ENCODE results near the gene MBD5.
"Not testable (repeated sequence)": the region's sequence is repeated elsewhere in the genome, so short reads cannot be mapped to it uniquely, and the experiment has no call there.

The MBD5 gene

GRCh38 chr2:148021059-148021861 lies at the start of gene MBD5:
MBD5 (plus strand) TSS chr2:148021091.
- DNase-seq = no peak

- DNase-seq = no peak
Observed at GRCh38 chr2:147976102-147976501, 44.8 kb upstream of the MBD5 start.

GRCh38 chr2:147977679-147978078 lies 43.2 kb upstream of the MBD5 start:
- DNase-seq = no peak

- DNase-seq = no peak
Observed at GRCh38 chr2:147980940-147981528, 39.9 kb upstream of the MBD5 start.

GRCh38 chr2:147989102-147989501 lies 31.8 kb upstream of the MBD5 start:
- no peak for DNase-seq

GRCh38 chr2:147989809-147990403 lies 31.0 kb upstream of the MBD5 start:
- no peak for DNase-seq

- DNase-seq = not testable (repeated sequence)
Observed at GRCh38 chr2:147994965-147995364, 25.9 kb upstream of the MBD5 start.

GRCh38 chr2:147996828-147997227 lies 24.1 kb upstream of the MBD5 start:
- DNase-seq = no peak

GRCh38 chr2:147998203-147998602 lies 22.7 kb upstream of the MBD5 start:
- DNase-seq = no peak

- DNase-seq = no peak
Observed at GRCh38 chr2:147999126-147999525, 21.8 kb upstream of the MBD5 start.

- no peak for DNase-seq
Observed at GRCh38 chr2:148000095-148000494, 20.8 kb upstream of the MBD5 start.

- DNase-seq = not testable (repeated sequence)
Observed at GRCh38 chr2:148002420-148002819, 18.5 kb upstream of the MBD5 start.

- no peak for DNase-seq
Observed at GRCh38 chr2:148006249-148007007, 14.5 kb upstream of the MBD5 start.

GRCh38 chr2:148007219-148007900 lies 13.5 kb upstream of the MBD5 start:
- no peak for DNase-seq

- not testable (repeated sequence) for DNase-seq
Observed at GRCh38 chr2:148008411-148008810, 12.5 kb upstream of the MBD5 start.

GRCh38 chr2:148013876-148014275 lies 7.0 kb upstream of the MBD5 start:
- DNase-seq = no peak

- DNase-seq = no peak
Observed at GRCh38 chr2:148014616-148015015, 6.3 kb upstream of the MBD5 start.

- peak; percentile 96 for DNase-seq
Observed at GRCh38 chr2:148020111-148021058, 506 bp upstream of the MBD5 start, which contains the start of gene ORC4. ORC4 (minus strand) TSS chr2:148020737; CDS start chr2:147975958, 44,779 bp downstream.

- DNase-seq = no peak
Observed at GRCh38 chr2:148021886-148022285, 995 bp downstream of the MBD5 start.

- no peak for DNase-seq
Observed at GRCh38 chr2:148022351-148022750, 1.5 kb downstream of the MBD5 start.

- DNase-seq = no peak
Observed at GRCh38 chr2:148022882-148023281, 2.0 kb downstream of the MBD5 start.

Measured in KG1 (cell line).